Ecto neural progenitor cell (in vitro differentiated cells): ENCODE results near the gene ATR.

ENCODE experiments used
- DNase-seq: peaks from one replicate; pipeline ENCODE4 v3.0.0-alpha.2; 2018; ENCODE audit warnings: low spot score

The ATR gene

DNA sequence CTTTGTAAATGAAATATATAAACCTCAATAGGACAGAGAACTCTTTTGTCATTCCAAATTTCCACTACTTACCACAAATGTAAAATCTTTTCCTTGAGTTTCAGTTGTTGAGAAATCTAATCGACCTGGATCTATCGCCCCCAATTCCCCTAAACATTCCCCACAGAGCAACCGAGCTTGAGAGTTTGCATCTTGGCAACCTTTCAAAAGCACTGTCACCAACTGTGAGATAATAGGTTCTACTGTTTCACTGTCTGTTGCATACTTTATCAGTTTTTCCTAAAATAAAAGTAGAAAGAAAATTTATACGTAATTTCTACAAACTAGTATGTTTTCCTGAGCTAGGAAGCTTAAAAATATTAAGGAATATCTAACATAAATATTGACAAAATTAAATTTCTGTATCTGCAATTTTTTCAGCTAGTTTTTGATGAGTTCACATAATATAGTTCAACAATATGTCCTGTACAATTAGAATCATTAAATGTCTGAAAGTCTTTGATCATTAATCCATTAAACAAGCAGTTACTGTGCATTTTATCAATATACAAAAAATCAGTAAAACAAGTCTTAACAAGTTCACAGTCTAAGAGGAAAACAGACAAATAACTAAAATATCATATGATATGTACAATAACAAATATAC is 54.5 kb downstream of the ATR start:
- DNase-seq = no peak

GRCh38 chr3:142509079-142509478 is 69.5 kb downstream of the ATR start:
- DNase-seq = no peak

DNA sequence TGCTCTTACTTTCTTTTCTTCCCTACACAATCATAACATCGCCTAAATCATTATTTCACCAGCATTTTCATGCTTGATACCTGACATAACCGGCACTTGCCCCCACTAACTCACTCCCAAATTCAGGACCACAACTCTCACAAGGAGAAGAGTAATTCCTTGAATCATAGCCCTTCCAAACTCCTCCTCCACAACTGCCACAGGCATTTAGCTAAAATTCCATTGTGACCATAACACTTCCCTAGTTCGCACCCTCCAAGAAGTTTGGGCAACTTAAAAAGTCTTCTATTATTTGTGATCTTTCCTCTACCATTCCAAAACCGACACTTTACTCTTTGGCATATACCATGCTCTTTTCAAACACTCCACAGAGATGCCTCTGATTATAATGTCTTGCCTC is 71.3 kb downstream of the ATR start:
- no peak for DNase-seq

DNA sequence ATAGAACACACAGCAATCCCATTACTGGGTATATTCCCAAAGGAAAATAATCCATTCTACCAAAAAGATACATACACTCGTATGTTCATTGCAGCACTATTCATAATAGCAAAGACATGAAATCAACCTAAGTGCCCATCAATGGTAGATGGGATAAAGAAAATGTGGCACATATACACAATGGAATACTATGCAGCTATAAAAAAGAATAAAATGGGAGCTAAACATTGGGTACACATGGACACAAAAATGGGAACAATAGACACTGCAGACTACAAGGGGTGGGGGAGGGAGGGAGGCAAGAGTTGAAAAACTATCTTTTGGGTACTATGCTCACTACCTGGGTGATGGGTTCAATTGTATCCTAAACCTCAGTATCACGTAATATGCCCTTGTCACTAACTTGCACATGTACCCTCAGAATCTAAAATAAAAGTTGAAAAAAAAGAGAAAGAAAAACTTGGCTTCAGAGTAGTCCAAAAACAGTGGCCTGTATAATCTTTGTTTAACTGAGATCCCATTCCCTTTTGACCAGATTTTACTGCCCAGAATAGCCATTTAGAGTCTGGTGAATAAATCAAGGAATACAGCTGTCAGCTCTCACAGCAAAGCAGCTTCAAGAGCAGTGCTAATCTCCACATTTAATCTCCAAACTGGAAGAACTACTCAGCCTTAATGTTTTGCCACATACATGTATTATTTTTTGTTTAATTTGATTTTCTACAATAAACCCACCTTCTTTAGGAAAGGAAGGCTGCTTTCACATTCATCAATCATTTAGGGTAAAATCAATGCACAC is 76.1 kb downstream of the ATR start:
- no peak for DNase-seq

DNA sequence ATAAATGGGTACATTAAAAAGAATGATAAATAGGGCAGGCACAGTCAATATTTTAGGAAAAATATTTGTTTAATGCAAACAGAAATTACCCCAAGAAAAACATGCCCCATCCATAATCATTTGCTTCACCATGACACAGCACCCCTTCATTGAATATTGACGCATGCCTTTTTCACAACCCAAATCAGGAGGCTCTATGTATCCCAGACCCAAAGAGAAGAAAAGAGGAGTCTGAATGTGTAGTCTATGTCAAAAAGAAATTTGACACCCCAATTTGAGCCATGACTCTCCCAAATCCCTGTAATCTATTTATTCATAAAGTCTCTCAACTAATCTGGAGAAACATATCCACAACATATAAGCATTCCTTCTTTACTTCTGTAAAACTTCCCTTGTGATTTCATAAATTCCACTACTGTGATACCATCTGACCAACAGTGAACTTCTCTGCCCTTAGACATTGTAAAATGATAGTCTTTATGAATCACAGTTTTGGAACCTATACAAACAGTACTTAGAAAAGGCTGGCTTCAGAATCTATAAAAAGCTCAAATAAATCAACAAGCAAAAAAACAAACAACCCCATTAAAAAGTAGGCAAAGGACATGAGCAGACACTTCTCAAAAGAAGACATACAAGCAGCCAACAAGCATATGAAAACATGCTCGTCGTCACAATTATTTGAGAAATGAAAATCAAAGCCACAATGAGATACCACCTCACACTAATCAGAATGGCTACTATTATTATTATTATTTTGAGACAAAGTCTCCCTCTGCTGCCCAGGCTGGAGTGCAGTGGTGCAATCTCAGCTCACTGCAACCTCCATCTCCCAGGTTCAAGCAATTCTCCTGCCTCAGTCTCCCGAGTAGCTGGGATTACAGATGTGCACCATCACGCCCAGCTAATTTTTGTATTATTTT is 77.3 kb downstream of the ATR start:
- no peak for DNase-seq

- DNase-seq = no peak
Observed at GRCh38 chr3:142500211-142500610, 78.3 kb downstream of the ATR start.

GRCh38 chr3:142498397-142499180 is 79.9 kb downstream of the ATR start:
- no peak for DNase-seq

DNA sequence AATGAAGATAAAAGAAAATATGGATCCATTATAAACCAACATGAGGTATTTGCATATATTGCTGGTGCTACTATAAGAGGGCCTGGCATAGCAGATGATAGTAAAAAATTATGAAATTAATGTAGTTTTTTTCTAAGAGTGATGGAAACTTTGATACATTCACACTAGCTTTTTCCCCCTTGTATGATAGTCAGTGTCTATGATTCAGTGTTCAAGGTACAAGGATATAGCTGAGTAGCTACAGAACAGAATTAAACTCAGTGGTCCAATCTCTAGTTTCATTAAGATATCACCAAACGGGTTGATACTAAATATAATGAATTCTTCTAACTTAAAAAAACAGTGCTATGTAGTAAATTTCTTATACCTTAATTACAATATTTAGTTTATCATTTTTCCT is 80.8 kb downstream of the ATR start:
- no peak for DNase-seq

DNA sequence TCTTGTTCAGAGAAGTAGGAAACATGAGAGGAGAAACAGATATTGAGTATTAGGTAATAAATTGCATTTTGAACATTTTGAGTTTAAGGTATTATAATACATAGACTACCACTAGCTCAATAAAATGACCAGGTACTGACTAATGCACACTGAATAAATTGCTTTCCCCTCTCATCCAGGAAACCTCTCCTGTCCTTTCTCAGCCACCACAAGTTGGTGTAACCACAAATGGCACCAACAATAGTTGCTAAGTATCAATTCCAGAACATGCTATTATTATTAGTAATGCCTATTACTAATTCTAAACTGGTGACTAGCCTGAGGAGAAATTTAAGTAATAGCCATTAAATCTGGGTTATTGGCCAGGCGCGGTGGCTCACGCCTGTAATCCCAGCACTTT is 83.4 kb downstream of the ATR start:
- no peak for DNase-seq

- DNase-seq = no peak
Observed at GRCh38 chr3:142492184-142492583, 86.3 kb downstream of the ATR start.

GRCh38 chr3:142489572-142490323 is 88.8 kb downstream of the ATR start:
- no peak for DNase-seq

DNA sequence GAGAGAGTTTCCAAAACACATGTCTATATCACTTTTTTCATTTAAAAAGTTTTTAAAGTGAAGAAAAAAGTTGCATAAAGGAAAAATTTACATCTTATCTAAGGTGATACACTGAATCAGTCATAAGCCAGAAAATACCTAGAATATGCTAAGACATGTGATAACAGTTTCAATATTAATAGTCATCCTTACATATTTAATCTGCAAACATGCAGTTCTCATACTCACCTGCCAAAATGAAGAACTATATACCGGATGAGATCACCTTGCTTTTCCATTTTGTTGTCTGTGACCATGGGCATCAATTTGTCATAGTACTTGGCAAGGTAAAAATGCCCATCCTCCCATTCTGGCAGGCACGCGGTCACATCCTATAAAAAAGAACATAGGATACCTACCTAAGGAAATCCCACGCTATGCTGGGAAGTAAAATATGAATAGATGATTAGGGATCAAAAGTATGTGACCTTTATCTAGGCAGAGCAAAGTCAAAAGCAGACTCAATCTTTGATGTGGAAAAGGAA is 93.6 kb downstream of the ATR start:
- DNase-seq = no peak

DNA sequence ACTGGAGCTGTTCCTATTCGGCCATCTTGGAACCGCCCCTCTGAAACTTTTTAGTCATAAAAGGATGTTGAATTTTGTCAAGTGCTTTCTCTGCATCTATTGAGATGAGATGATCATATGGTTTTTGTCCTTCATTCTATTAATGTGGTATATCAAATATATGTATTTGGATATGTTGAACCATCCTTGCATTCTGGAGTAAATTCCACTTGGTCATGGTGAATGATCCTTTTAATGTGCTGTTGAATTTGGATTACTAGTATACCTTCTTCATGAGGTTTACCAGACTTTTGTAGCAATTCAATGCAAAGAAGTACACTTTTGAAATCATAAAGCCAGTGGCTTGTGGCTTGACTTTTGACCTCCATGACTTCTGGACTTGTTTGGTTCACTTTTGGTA is 97.3 kb downstream of the ATR start:
- DNase-seq = no peak

DNA sequence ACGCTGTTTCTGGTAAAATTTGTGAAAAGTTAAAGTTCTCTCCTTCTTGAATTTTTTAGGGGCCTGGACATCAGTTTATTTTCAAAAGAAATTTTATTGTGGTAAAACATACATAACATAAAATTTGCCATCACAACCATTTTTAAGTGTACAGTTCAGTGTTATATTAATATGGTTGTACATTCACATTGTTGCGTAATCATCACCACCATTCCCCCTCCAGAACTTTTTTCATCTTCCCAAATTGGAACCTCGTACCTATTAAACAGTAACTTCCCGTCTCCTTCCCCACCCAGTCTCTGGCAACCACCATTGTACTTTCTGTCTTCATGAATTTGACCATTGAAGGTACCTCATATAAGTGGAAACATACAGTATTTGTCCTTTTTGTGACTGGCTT is 107.7 kb downstream of the ATR start:
- DNase-seq = no peak

GRCh38 chr3:142468456-142468855 is 110.1 kb downstream of the ATR start:
- no peak for DNase-seq

DNA sequence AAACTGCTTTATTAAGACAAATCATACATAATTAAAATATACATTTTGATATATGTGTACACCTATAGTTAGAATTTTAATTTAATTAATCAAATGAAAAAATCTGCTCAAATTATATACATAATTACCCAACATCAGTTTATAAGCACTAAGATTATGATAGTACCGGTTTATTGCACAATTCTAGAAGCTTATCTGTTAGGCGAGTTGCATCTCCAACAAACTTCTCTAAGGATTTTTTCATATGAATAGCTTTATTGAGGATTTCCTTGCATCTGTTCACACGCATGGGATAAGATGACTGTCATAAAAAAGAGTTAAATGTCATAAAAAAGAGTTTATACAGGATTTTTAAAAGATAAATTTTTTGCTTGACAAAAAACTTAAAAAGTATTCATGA is 110.8 kb downstream of the ATR start:
- no peak for DNase-seq

DNA sequence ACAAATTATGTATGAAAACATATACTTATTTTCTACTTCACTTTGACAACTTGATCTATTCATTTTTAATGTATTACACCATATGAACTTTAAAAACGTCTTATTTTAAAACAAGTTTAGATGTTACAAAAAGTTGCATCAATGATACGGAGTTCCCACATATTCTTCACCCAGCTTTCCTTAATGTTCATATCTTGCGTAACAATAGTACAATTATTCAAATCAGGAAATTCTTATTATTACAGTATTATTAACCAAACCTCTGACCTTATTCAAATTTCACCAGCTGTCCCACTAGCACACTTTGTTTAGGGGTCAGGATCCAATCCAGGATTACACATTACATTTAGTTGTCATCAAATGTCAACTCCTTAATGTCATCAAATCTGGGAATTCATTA is 117.8 kb downstream of the ATR start:
- no peak for DNase-seq

- no peak for DNase-seq
Observed at GRCh38 chr3:142459929-142460328, 118.6 kb downstream of the ATR start.

GRCh38 chr3:142459096-142459495 is 119.4 kb downstream of the ATR start:
- no peak for DNase-seq

- DNase-seq = no peak
Observed at GRCh38 chr3:142450881-142451280, 127.7 kb downstream of the ATR start.

DNA sequence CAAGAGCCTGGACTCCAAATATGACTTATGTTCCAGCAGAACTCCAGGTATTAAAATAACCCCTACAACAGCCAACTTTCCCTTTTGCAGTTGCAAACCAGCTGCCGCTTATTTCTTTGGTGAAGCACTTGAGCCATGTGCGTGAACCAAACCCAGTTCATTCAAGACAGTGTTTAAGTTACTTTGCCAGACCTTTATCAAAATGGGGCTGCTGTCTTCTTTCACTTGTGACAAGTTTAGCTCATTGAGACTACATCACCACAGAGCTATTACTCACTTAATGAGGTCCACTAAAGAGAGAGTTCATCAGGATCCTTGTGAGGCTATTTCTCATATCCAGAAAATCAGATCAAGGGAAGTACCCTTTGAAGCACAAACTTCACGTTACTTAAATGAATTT is 128.3 kb downstream of the ATR start:
- DNase-seq = no peak
